ENCODE data around the gene CXCL8.

CXCL8 gene

GRCh38 chr4:73725510-73725909, 14.9 kb upstream of the CXCL8 start:
- DNase-seq, result no peak
- no peaks in the 10 kb centered on the region for H3K36me3 ChIP-seq
- H3K9me3 ChIP-seq (ENCODE audit: severe bottlenecking), result no peaks in the 10 kb centered on the region
- no peak overlapping the region for H3K27ac ChIP-seq
- H3K27me3 ChIP-seq (ENCODE audit: insufficient read depth, low read depth, severe bottlenecking), result no peaks in the 10 kb centered on the region
- no peak for TF ChIP-seq CTCF (IDR thresholded peaks at IDR 0.05; ENCODE audit: low read depth, low read length)
- no peak overlapping the region for H3K4me3 ChIP-seq (ENCODE audit: low read depth, low read length)

GRCh38 chr4:73725985-73726384, 14.4 kb upstream of the CXCL8 start:
- TF ChIP-seq CTCF (IDR thresholded peaks at IDR 0.05; ENCODE audit: low read depth, low read length), result no peak
- no peak overlapping the region for H3K4me3 ChIP-seq (ENCODE audit: low read depth, low read length)
- no peaks in the 10 kb centered on the region for H3K36me3 ChIP-seq
- no peaks in the 10 kb centered on the region for H3K9me3 ChIP-seq (ENCODE audit: severe bottlenecking)
- H3K27me3 ChIP-seq (ENCODE audit: insufficient read depth, low read depth, severe bottlenecking), result no peaks in the 10 kb centered on the region
- H3K27ac ChIP-seq, result no peak overlapping the region
- no peak for DNase-seq

- TF ChIP-seq CTCF (IDR thresholded peaks at IDR 0.05; ENCODE audit: low read depth, low read length), result no peak
- H3K27me3 ChIP-seq (ENCODE audit: insufficient read depth, low read depth, severe bottlenecking), result no peaks in the 10 kb centered on the region
- no peaks in the 10 kb centered on the region for H3K36me3 ChIP-seq
- no peaks in the 10 kb centered on the region for H3K9me3 ChIP-seq (ENCODE audit: severe bottlenecking)
- H3K27ac ChIP-seq, result no peak overlapping the region
- DNase-seq, result no peak
- no peak overlapping the region for H3K4me3 ChIP-seq (ENCODE audit: low read depth, low read length)
Observed at GRCh38 chr4:73727685-73728084, 12.7 kb upstream of the CXCL8 start.

- H3K27me3 ChIP-seq (ENCODE audit: insufficient read depth, low read depth, severe bottlenecking), result no peaks in the 10 kb centered on the region
- no peak for DNase-seq
- H3K4me3 ChIP-seq (ENCODE audit: low read depth, low read length), result no peak overlapping the region
- TF ChIP-seq CTCF (IDR thresholded peaks at IDR 0.05; ENCODE audit: low read depth, low read length), result no peak
- H3K36me3 ChIP-seq, result no peaks in the 10 kb centered on the region
- no peaks in the 10 kb centered on the region for H3K9me3 ChIP-seq (ENCODE audit: severe bottlenecking)
- no peak overlapping the region for H3K27ac ChIP-seq
Observed at GRCh38 chr4:73728091-73728741, 12.2 kb upstream of the CXCL8 start.

GRCh38 chr4:73729534-73730165, 10.7 kb upstream of the CXCL8 start:
- Histone ChIP-seq H3K27me3 (ENCODE audit: insufficient read depth, low read depth, severe bottlenecking) (no peaks in the 10 kb centered on the region), H3K27ac (no peak overlapping the region), H3K9me3 (ENCODE audit: severe bottlenecking) (no peaks in the 10 kb centered on the region), H3K4me3 (ENCODE audit: low read depth, low read length) (no peak overlapping the region), H3K36me3 (no peaks in the 10 kb centered on the region)
- TF ChIP-seq CTCF (IDR thresholded peaks at IDR 0.05; ENCODE audit: low read depth, low read length), result peak; percentile 81
- DNase-seq, result peak; percentile 66

- Histone ChIP-seq H3K27me3 (ENCODE audit: insufficient read depth, low read depth, severe bottlenecking) (no peaks in the 10 kb centered on the region), H3K9me3 (ENCODE audit: severe bottlenecking) (no peaks in the 10 kb centered on the region), H3K27ac (no peak overlapping the region), H3K36me3 (no peaks in the 10 kb centered on the region), H3K4me3 (ENCODE audit: low read depth, low read length) (no peak overlapping the region)
- DNase-seq, result no peak
- TF ChIP-seq CTCF (IDR thresholded peaks at IDR 0.05; ENCODE audit: low read depth, low read length), result no peak
Observed at GRCh38 chr4:73730292-73730691, 10.1 kb upstream of the CXCL8 start.

Data from WERI-Rb-1 (cell line).